Astrocyte of the spinal cord (primary cell): ENCODE results near the gene MAST4.
A peak's percentile ranks its signal among the peaks of the same experiment; 100 is the strongest.

ENCODE experiments used
- DNase-seq: peaks from one replicate; pipeline ENCODE4 v3.0.0; 2011; ENCODE audit warnings: low read depth, low spot score
- H3K4me3 ChIP-seq: 2 replicates; pipeline ENCODE4 v1.5.1; 2011; ENCODE audit warnings: low read depth, mild to moderate bottlenecking, low read length, moderate library complexity
- in situ Hi-C: cut with HindIII; loops from 2 replicates; pipeline ENCODE4 v1.10.0; 2017; ENCODE audit warnings: low sequenced_read_pairs
- TF ChIP-seq, protein P1 (sequence below): IDR thresholded peaks from 2 replicates; pipeline ENCODE4 v1.5.1; 2012; ENCODE audit warnings: low read depth, mild to moderate bottlenecking, low read length, inconsistent platforms

Gene MAST4

DNA sequence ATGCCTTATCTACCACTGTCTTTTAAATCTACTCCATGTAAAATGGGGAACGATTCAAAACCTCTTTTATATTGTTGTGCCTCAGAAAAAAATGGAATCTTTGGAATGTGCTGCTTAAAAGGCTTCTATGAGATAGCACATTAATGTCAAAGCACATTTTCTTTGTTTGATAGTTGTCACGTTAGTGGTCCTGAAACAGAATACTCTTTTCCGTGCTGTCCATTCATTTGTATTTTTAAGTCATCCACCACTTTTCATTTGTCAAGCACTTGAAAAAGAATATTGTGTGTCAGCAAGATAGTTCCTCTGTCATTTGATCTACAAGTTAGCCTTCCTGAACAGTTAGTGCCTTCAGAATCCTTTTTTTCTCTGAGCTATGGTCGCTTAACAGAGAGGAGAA is 246.9 kb downstream of the MAST4 start:
- in situ Hi-C loops: no loop called here
- TF ChIP-seq, protein P1, sequence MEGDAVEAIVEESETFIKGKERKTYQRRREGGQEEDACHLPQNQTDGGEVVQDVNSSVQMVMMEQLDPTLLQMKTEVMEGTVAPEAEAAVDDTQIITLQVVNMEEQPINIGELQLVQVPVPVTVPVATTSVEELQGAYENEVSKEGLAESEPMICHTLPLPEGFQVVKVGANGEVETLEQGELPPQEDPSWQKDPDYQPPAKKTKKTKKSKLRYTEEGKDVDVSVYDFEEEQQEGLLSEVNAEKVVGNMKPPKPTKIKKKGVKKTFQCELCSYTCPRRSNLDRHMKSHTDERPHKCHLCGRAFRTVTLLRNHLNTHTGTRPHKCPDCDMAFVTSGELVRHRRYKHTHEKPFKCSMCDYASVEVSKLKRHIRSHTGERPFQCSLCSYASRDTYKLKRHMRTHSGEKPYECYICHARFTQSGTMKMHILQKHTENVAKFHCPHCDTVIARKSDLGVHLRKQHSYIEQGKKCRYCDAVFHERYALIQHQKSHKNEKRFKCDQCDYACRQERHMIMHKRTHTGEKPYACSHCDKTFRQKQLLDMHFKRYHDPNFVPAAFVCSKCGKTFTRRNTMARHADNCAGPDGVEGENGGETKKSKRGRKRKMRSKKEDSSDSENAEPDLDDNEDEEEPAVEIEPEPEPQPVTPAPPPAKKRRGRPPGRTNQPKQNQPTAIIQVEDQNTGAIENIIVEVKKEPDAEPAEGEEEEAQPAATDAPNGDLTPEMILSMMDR: no peak
- no peak overlapping the region for H3K4me3 ChIP-seq
- DNase-seq: no peak

DNA sequence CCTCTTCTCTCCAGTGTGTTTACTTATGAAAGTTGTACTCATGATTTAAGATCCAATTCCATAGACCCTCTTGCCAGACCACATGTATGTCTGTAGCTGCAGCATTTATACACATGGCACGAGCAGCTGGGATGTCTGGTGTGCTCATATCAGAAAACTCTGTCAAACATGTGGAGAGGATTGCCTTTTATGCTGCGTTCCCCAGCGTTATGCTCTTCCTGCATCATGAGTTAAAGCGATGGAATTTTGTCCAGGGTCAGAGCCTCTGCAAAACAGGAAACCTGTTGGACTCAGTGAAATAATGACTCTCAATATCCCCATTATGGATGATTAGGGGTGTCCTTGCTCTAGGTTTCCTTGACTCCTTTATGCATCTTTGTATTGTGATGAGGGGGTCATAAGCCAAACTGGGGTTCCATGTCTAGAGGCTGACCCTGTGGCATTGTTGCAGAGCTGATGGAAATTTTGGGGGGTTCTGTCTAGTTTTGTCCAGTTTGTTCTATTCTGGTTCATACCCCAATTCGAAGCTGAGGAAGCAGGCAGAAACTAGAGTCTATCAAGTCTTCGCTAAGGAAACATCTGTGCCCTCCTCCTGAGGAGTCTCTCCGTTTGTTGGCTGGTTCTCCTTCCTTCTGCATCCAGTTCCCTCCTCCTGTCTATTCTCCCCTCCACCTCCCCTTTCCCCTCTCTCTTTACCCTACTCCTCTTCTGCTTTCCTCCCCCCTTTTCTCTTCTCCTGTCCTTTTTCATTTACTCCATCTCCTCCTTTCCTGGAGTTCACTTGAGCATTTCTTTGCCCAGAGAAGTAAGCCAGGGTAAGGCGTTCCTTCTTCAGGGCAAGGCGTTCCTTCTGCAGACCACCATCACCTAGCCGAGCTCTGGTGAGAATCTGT is 252.8 kb downstream of the MAST4 start:
- DNase-seq: no peak
- in situ Hi-C loops: no loop called here
- TF ChIP-seq, protein P1: no peak
- H3K4me3 ChIP-seq: no peak overlapping the region

DNA sequence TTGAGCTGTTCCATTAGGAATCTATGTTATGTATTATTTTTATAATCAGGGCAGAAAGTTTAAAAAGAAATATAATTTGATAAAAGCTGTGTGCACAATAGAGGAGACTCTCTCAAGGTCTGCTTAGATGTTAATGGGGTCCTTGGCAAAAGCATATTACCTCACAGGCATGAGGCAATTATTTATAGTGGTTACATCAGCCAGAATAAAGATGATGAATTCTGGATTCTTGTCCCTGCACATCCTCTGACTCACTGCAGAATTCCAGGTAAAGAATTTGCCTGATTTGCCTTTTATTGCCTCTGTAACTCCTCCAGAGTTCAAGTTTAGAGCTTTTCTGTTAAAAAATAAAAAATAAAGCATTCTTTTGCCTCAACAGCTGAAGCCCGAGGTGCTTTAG is 253.6 kb downstream of the MAST4 start:
- TF ChIP-seq, protein P1: no peak
- DNase-seq: peak; percentile 57
- in situ Hi-C loops: no loop called here

DNA sequence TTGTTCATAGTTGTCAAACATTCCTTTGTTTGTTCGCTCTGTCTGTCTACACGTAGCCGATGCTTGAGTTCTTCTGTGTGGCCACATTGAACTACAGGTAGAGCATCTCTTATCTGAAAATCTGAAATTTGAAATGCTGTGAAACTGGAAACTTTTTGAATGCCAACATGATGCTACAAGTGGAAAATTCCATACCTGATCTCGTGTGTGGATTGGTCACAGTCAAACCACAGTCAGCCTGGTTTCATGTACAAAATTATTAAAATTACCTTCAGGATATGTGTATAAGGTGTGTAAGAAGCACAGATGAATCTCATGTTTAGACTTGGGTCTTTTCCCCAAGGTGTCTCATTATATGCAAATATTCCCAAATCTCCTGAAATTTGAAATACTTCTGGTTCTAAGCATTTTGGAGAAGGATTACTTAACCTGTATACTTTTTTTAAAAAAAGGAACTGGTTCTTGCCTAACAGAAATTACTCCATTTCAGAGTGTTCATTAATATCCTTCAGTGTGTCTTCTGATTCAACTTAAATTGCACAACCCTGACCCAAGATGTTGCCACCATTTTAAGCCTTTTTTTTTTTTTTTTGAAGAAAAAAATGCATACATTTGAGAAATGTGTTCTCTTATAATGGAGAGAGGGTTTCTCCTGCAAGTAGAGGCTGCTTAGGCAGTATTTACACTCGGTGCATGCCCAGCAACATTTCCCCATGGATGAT is 254.3 kb downstream of the MAST4 start:
- in situ Hi-C loops: no loop called here
- no peak overlapping the region for H3K4me3 ChIP-seq
- TF ChIP-seq, protein P1: no peak
- no peak for DNase-seq

More for the DNA sequence above, 253.6 kb downstream of the MAST4 start:
- no peak overlapping the region for H3K4me3 ChIP-seq

DNA sequence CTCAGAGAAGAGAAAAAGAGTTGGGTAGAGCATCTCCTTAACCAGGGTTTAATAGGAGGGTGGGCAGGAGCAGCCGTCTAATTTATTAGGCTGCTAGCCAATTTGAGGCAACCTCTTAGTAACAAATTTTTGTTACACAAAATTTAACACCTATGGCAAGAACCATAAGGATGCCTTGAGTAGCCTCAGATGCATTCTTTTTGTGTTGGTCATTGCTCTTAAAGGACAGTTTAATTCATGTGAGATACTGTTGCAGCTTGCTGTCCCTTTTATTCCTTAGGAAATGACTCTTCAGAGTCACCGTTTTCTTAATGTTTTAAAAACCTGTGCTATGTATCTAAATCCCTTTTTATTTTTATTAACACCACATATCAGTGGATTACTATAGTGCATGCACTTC is 255.1 kb downstream of the MAST4 start:
- TF ChIP-seq, protein P1: no peak
- DNase-seq: no peak
- in situ Hi-C loops: no loop called here
- H3K4me3 ChIP-seq: no peak overlapping the region

DNA sequence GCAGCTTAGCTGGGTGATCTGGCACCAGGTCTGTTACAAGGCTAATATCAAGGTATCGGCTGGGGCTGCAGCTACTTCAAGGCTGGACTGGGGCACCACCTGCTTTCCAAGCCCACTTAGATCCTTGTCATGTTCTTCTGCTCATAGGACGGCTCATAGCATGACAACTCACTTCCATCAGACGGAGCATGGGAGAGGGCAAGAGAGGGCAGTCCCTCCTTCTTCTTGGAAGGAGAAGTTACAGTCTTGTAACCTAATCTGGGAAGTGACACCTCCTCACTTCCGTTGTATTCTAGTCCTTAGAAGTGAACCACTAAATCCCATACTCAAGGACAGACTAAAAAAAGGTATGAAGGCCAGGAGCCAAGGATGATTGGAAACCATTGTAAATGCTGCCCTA is 258.2 kb downstream of the MAST4 start:
- no peak for DNase-seq
- TF ChIP-seq, protein P1: no peak
- in situ Hi-C loops: no loop called here
- no peak overlapping the region for H3K4me3 ChIP-seq
